HG03575 (cell line): ENCODE results near the gene PRR30.
"Not testable (repeated sequence)": the region's sequence is repeated elsewhere in the genome, so short reads cannot be mapped to it uniquely, and the experiment has no call there.

ENCODE experiments used
- ATAC-seq: cut with Tn5 transposase; IDR thresholded peaks from one replicate; pipeline ENCODE4 v1.9.1; 2021; ENCODE audit not compliant: unreplicated experiment, insufficient number of reproducible peaks, low FRiP score; ENCODE audit errors: extremely low read depth

The PRR30 gene

DNA sequence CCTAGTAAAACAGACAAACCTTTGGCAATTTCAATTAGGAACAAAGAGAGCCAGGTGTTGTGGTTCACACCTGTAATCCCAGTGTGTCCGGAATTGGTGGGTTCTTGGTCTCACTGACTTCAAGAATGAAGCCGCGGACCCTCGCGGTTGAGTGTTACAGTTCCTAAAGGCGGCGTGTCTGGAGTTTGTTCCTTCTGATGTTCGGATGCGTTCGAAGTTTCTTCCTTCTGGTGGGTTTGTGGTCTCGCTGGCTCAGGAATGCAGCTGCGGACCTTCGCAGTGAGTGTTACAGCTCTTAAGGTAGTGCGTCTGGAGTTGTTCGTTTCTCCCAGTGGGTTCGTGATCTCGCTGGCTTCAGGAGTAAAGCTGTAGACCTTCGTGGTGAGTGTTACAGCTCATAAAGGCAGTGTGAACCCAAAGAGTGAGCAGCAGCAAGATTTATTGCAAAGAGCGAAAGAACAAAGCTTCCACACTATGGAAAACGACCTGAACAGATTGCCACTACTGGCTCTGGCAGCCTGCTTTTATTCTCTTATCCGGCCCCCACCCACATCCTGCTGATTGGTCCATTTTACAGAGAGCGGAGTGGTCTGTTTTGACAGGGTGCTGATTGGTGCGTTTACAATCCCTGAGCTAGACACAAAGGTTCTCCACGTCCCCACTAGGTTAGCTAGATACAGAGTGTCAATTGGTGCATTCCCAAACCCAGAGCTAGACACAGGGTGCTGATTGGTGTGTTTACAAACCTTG, 28.4 kb downstream of the PRR30 start:
- ATAC-seq: not testable (repeated sequence)

DNA sequence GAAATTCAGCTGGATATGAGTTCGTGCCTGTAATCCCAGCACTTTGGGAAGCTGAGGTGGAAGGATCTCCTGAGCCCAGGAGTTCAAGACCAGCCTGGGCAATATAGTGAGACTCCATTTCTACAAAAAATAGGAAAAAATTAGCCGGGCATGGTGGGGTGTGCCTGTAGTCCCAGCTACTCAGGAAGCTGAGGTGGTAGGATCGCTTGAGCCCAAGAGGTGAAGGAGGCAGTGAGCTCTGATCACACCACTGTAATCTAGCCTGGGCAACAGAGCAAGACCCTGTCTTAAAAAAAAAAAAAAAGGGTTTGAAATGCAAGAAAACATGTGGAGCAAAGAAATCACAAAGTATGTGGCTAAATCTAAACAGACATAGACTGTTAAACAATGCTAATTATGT, 30.1 kb downstream of the PRR30 start:
- no peak for ATAC-seq

DNA sequence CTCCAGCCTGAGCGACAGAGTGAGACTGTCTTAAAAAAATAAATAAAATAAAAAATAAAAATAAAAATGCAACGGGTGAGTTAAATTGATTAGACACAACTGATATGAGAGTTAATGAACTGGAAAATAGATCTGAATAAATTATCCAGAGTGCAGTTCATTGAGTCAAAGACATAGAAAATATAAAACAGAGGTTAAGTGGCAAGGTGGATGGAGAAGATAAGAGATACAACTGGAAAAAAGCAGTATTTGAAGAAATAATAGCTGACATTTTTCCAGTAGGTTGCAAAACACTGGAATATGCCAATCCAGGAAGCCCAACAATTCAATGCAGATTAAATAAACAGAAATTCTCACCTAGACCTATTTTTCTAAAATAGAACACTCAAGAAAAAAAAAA, 31.0 kb downstream of the PRR30 start:
- ATAC-seq: no peak

DNA sequence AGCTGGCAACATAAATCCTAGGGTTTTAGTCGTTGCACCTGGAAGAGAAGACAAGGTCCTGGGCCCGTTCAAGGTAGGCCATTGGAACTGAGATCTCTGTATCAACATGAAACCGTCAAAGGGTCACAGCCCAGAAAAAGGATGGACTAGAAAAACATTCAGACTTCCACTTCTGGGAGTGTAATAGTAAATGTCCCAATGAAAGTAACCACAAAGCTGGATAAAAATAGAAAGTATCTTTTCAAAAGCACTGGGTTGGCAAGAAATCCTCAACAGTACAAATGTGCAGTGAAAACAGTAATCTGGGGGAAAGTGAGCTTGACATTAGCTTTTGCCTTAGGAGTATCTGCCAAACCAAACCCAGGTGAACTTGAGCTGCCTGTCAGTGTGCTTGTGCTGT, 33.2 kb downstream of the PRR30 start:
- ATAC-seq: no peak

DNA sequence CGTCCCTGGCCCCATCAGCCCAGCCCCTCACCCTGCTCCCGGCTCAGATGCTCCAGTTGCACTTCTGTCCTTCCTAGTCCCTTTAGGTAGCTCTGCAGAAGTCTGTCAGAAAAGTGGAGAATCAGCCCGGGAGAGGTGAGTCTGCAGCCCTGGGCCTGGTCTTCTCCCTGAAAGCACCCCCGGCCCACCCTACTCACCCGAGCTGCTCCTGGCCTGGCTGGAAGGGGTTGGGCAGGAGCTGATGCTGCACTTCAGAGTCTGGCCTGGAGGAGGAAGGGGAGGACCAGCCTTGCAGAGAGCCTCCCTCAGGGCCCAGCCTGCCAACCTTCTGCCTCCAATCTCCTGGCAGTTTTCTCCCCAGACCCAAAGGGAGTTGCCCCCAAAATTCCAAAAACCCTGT, 36.9 kb downstream of the PRR30 start:
- ATAC-seq: no peak

DNA sequence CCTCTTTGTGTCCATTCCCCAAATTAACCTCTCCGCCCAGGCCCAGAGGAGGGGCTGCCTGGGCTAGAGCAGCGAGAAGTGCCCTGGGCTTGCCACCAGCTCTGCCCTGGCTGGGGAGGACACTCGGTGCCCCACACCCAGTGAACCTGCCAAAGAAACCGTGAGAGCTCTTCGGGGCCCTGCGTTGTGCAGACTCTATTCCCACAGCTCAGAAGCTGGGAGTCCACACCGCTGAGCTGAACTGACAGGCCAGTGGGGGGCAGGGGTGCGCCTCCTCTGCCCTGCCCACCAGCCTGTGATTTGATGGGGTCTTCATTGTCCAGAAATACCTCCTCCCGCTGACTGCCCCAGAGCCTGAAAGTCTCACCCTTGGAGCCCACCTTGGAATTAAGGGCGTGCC, 39.2 kb downstream of the PRR30 start:
- ATAC-seq: no peak

DNA sequence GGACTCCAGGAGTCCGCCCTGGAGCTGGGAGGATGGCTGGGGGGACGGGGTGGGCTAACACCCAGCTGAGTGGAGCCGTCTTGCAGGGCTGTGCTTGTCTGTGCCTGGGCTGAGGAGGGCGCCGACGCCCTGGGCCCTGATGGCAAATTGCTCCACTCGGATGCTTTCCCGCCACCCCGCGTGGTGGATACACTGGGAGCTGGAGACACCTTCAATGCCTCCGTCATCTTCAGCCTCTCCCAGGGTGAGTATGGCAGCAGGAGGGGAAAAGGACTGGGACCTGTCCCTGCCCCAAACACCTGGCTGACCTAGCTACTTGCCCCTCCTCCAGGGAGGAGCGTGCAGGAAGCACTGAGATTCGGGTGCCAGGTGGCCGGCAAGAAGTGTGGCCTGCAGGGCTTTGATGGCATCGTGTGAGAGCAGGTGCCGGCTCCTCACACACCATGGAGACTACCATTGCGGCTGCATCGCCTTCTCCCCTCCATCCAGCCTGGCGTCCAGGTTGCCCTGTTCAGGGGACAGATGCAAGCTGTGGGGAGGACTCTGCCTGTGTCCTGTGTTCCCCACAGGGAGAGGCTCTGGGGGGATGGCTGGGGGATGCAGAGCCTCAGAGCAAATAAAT, 39.8 kb downstream of the PRR30 start:
- ATAC-seq: no peak

DNA sequence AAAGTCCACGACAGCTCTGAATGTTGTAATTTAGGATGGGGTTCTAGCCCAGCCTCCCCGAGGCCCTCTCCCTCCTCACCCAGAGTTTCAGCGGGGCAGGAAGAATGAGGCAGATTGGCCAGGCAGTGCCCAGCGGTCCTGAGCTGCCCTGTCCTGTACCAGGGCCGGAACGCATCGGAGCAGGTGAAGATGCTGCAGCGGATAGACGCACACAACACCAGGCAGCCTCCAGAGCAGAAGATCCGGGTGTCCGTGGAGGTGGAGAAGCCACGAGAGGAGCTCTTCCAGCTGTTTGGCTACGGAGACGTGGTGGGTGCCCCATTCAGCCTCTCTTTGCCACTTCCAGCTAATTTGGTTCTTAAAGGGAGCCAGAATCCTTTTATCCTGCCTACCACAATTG, 41.9 kb downstream of the PRR30 start:
- no peak for ATAC-seq

DNA sequence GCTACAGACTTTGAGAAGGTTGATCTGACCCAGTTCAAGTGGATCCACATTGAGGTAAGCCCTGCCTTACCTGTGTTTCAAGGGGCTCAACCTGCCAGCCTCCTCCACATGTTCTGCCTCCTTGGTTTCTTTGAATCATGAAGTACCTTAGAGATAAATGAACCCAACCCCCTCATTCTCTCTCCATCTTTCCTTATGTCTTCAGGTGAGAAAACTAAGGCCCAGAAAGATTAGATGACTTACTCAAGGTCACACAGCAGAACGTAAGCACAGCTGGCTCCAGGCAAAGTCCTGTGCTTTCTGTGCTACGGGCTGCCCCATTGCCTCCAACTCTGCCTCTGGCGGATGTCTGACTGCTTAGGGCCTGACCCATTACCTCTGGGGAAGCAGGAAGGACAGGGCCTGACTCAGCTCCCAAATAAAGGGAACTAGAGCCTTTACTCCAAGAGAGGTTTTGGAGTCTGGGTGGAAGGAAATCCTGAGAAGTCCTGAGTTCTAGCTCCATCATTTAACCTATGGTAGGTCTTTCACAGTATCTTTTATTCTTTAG, 42.4 kb downstream of the PRR30 start:
- ATAC-seq: no peak

DNA sequence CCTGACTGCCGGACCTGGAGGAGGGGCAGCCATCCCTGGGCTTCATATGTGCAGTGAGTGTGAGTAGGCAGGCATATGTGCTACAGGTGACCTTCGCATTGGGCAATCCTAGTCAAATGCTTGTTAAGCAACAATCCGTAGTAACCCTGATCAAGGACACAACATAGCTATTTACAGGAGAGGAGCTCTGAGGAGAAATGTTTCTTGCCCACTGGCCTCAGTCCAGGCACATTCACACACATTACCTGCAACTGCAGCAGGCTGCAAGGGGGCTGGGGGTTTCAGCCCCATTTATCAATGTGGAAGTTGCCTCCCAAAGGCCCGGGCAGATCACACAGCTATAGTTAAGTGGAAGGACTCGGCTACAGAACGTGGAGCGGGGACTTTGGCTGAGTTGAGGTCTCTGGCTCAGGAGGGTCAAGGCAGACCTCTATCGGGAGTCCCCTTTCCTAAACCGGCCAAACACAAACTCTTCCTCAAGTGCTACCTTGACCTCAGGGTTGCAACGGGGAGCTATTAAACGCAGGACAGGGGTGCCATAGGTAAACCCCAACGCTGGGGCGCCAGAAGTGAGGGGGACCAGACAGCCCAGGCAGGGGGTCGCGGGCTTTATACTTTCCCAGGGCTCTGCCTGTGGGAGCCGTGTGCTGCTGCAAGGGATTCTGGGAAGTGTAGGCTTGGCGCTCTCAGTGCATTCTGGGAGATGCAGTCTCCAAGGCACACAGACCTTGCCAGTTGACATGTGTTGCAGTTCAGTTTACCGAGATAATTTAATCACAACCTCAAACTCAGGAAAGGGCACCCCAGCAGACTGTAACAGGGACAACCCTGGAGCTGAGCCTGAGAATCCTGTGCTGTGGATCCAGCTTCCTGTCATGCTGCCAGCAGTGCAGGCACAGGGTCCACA, 43.2 kb downstream of the PRR30 start:
- no peak for ATAC-seq

DNA sequence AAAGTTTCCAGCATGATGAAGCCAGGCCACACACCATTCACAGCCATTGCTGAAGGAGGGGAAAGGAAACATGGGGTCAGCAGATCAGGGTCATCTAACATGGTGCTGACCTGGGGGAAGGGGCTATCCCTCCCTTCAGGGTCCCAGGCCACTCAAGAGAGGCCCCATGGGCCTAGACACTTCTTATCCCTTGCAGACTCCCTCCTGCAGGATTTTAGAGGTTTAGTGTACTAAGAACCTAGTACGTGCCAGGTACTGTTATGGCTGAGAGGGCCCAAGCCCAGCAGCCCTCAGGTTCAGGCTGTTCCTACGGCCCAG, 43.8 kb downstream of the PRR30 start:
- no peak for ATAC-seq

DNA sequence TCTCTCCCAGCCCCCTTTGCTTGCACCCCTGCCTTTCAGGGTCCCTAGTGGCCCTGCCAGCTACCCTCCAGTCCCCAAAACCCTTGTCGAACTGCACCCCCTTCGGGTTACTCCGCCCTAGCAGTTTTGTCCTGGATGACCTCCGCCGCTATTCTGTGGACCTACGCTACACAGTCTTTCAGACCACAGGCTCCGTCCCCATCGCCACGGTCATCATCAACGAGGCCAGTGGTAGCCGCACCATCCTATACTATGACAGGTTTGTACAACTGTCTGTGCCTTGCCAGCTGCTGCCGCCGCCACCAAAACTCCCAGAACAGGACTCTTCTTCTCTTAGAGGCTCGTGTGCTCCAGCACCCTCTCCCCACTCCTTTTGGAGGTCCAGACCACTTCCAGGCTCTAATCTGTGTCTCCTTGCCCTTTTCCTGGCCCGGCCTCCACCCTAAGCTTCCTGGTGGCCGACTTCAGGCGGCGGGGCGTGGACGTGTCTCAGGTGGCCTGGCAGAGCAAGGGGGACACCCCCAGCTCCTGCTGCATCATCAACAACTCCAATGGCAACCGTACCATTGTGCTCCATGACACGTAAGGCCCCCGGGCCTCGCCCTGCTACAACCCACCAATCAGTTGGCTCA, 44.7 kb downstream of the PRR30 start:
- no peak for ATAC-seq

DNA sequence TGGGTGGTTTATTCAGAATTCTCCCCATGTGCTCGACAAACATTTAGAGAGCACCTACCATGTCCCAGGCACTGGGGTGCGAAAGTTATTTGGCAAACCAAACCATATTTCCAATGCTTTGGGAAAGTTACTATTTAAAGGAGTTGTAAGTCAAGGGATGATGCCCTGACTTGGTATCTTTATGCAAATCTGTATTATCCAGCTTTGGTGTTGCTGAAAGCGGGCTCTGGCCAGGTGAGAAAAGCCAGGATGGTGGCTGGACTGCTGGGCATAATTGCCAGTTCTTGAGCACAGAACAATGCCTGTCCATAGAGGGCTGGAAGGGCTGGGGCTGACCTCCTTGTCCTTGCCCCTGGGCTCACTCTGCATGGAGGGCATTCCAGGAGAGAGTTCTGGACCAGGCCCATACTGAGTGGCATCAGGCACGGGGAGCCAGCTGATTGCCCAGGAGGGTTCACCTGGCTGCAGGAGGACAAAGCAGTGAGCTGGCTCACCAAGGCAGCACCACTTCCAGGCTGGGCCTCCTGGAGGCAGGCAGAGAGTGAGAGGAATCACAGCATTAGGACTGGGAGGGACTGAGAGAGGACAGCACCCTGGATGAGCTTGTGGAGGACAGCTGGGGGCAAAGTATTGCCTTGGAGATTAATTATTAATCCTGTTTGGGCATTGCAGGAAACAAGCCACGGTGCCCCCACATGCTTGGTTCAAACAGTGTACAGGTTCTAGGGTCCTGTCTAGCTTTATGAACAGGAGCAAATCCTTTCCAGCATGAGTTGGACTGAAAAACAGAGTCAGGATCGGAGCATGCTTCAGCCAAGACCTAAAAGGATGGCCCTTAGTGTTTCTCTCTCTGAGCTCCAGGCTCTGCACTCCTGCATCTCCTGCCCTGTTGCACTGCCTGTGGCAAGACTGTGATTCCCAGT, 45.5 kb downstream of the PRR30 start:
- ATAC-seq: no peak

DNA sequence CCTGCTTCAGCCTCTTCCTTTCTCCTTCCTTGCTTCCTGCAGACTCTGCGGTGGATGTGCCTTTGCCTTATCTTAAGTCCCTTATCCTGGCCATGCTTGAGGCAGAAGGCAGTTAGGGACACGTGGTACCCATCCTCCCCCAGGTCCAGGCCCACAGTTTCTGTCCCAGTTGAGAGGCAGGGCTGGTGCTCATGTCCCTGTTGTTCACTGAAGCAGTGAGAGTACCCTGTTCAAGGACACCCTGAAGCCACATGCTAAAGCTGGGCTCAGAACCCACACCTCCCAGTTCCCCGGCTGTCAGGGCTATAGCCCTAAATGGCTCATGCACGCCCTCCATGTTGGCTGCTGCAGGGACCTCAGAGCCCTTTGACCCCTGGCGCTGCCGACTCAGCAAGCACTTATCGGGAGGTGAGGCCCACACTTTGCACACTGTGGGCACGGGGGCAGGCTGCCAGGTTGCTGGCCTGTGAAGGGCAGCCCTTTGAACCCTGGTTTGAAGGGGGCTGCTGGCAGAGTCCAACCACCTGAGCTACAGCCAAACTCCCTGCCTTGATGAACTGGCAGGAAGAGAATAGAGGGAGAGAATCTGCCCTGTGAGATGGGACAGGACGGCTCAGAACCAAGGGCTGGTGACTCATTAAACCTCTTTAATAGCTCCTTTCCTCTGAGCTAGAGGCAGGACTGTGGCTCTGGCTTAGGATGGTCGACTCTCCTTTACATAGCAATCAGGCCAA, 46.3 kb downstream of the PRR30 start:
- no peak for ATAC-seq

DNA sequence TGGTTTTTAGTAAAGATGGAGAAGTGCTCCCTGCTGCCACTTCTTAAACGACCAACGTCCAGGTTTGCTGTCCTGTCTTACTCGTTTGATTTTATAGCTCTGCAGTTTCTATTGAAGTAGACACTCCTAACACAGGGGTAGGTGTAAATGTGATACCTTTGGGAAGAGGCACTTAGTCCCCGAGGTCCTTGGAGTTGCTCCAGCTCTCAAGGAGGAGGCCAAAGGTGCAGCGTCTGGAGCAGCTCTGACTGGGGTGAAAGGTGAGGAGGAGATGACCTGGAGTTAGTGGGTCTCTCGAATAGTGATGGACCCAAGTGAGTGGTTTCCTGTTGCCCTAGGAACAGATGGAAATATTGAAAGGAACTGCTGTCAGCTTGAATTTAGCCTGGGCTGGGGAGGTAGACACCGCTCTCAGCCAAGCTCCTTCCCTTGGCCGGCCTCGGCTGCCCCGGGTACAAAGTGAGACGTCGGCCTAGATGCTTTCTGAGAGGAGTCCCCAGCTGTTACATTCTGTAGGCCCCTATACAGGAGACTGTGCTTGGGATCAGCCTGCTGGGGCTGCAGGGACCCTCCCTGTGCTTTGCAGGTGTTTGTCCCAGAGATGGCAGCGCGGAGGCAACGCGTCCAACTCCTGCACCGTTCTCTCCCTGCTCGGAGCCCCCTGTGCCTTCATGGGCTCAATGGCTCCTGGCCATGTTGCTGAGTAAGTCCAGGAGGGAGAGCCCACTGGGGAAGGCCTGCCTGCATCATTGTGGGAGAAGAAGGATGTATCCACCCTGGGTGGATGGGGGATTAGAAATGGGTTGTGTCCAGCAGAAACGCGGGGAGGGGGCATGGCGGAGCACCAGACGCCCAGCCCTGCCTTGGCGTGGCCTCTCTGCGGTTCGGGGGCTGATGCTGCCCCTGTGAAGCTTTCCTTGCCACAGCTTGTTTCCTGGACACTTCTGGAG, 47.2 kb downstream of the PRR30 start:
- no peak for ATAC-seq

DNA sequence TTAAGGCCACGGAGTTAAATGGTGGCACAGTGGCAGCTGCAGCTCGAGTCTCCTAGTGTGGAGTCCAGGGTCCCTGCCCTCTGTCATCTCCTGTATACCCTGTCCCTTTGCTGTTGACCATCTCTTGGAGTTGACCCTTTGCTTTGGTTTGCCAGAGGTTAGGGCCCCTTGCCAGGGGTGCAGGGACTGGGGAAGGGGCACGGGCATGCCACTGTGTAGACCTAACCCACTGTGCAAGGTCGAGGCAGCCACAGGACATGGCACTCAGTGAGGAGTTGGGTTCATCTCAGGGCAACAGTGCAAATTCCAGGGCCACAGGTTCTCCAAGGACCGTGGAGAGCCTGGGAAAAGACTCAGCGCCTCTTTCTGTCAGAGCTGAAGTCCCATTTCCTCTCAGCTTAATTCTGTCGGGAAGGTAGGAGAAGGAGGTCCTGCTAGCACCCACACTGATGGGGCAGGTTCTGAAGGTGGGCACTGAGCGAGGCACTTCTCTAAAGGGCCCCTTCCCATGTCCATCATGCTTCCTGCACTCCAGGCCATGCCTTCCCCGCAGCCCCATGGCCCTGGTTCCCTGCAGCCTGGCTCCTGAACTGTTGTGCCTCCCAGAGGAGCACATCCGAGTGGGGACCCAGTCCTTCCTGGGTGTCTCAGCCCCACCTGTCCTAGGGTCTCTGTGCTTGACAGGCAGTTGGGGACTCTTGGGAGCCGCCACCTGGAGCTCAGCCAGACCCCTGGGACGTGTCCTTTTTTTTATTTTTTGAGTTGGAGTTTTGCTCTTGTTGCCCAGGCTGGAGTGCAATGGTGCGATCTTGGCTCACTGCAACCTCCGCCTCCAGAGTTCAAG, 49.9 kb downstream of the PRR30 start:
- no peak for ATAC-seq
